Muscle layer of colon (tissue), 2 donors: ENCODE data around the gene FBXL19.

ENCODE experiments used
- H3K27ac ChIP-seq: one replicate; pipeline ENCODE4 v1.7.0; 2013; ENCODE audit warnings: low read depth, mild to moderate bottlenecking, low read length, moderate library complexity
- H3K27me3 ChIP-seq, 2 donors: one replicate each; pipeline ENCODE4 v1.7.0; 2013; ENCODE audit warnings: low read length in 2 of 2, mild to moderate bottlenecking in 2 of 2; ENCODE audit not compliant: insufficient read depth in 2 of 2, control insufficient read depth in 1 of 2
- H3K36me3 ChIP-seq: one replicate; pipeline ENCODE4 v1.7.0; 2013; ENCODE audit warnings: mild to moderate bottlenecking, low read length; ENCODE audit not compliant: insufficient read depth
- H3K4me1 ChIP-seq: one replicate; pipeline ENCODE4 v1.7.0; 2013; ENCODE audit warnings: mild to moderate bottlenecking, low read length; ENCODE audit not compliant: insufficient read depth
- H3K4me3 ChIP-seq, 2 donors: one replicate each; pipeline ENCODE4 v1.7.0; 2013; ENCODE audit warnings: low read length in 2 of 2, low read depth in 1 of 2, mild to moderate bottlenecking in 1 of 2, moderate library complexity in 1 of 2
- H3K9ac ChIP-seq: one replicate; pipeline ENCODE4 v1.7.0; 2013; ENCODE audit warnings: low read length
- H3K9me3 ChIP-seq: one replicate; pipeline ENCODE4 v1.7.0; 2013; ENCODE audit warnings: mild to moderate bottlenecking, low read length
- donor health status: abdominal sarcoma.
- donor health status: Adenocarcinoma of cecum.

The FBXL19 gene

DNA sequence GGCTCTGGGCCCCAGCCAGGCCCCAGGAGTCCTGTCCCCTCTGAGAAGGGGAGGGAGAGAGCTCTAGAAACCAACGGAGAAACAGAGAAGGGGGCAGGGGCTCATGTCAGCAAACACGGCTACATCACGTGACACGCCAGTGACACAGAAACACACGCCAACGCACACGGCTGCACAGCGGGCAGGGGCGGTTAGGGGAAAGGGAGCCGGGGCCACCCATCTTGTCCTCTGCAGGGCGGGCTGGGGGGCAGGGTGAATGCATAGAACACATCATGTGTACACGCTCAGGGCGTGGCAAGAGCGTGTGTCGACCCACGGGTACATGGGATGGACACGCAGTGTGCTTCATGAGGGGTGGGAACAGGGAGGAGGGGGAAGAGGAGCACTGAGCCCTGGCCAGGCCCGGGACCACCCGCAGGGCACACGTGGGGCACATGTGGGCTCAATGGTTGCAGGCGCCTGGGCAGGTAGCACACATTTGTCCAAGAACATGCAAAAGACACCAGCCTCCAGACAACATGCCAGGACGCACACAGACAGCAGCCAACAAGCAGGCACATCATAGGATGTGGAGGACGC is 66.2 kb downstream of the FBXL19 start:
- no peaks in the 10 kb centered on the region for H3K27me3 ChIP-seq
- no peak overlapping the region for H3K4me3 ChIP-seq
- peaks cover 14% of the 10 kb centered on the region for H3K4me1 ChIP-seq
- no peaks in the 10 kb centered on the region for H3K9me3 ChIP-seq
- no peak overlapping the region for H3K9ac ChIP-seq
- H3K36me3 ChIP-seq, result peaks cover 5% of the 10 kb centered on the region
- no peak overlapping the region for H3K27ac ChIP-seq

DNA sequence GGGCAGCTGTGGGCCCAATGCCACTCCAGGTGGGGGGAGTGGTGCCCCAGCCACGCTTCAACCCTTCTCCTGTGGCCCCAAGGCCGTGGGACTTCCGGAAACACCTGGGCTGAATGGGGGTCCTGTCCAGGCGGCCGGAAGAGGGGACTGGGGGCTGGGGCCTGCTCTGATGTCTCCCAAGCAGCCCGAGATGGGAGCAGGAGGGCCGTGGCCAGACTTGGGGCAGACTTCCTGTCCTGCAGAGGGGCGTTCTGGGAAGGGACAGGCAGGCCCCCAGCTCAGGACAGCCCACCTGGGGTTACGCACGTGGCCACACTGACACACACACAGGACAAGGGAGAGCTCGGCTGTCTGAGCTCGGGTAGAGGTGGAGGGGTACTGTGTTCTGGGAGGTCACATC is 66.7 kb downstream of the FBXL19 start:
- Histone ChIP-seq H3K27ac (no peak overlapping the region), H3K9me3 (no peaks in the 10 kb centered on the region), H3K4me3 (no peak overlapping the region), H3K36me3 (peaks cover 5% of the 10 kb centered on the region), H3K9ac (no peak overlapping the region), H3K4me1 (peaks cover 14% of the 10 kb centered on the region), H3K27me3 (no peaks in the 10 kb centered on the region)

DNA sequence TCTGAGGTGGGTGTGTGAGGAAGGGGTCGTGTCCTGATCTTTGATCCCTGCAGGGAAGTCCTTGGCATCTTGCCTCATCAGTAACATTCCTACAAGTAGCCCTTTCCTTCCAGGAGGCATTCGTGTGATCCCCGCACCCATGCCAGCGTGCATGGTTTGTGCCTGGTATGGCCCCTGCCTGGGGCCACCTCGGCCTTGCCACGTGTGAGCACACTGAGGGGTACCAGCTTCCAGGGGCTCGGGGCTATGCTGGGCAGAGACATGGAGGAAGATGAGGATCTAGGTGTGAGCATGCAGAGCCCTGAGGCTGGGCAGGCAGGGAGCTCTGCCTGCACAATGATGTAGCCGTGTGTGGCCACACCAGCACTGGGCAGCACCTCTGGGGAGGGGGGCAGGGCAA is 67.7 kb downstream of the FBXL19 start:
- Histone ChIP-seq H3K27me3 (no peaks in the 10 kb centered on the region), H3K36me3 (peaks cover 5% of the 10 kb centered on the region), H3K9ac (no peak overlapping the region), H3K27ac (no peak overlapping the region), H3K4me3 (no peak overlapping the region), H3K4me1 (peaks cover 5% of the 10 kb centered on the region), H3K9me3 (no peaks in the 10 kb centered on the region)

DNA sequence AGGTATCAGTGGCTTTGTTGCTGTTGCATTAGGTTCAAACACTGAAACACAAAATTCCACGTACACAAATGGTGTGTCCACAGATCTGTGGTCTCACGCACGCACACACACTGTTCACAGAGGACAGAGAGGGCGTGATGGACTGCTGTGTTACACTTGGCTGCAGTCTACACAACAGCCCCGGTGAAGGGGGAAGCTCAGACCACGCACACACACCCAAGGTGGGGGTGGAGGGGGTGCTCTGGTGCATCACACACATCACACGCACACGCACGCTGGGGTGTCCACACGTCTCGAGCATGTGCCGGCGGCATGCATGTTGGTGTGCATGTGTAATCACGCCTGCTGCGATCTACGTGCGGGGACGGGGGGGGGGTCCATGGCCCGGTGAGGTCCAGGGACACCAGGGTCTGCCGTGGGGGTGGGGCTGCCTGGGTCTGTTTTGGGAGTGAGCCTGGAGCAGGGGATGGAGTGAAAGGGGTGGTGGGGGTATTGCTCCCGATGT is 69.0 kb downstream of the FBXL19 start:
- no peaks in the 10 kb centered on the region for H3K27me3 ChIP-seq
- H3K36me3 ChIP-seq, result no peaks in the 10 kb centered on the region
- no peak overlapping the region for H3K27ac ChIP-seq
- no peak overlapping the region for H3K4me3 ChIP-seq
- H3K9me3 ChIP-seq, result no peaks in the 10 kb centered on the region
- peaks cover under 1% of the 10 kb centered on the region for H3K4me1 ChIP-seq
- H3K9ac ChIP-seq, result no peak overlapping the region

DNA sequence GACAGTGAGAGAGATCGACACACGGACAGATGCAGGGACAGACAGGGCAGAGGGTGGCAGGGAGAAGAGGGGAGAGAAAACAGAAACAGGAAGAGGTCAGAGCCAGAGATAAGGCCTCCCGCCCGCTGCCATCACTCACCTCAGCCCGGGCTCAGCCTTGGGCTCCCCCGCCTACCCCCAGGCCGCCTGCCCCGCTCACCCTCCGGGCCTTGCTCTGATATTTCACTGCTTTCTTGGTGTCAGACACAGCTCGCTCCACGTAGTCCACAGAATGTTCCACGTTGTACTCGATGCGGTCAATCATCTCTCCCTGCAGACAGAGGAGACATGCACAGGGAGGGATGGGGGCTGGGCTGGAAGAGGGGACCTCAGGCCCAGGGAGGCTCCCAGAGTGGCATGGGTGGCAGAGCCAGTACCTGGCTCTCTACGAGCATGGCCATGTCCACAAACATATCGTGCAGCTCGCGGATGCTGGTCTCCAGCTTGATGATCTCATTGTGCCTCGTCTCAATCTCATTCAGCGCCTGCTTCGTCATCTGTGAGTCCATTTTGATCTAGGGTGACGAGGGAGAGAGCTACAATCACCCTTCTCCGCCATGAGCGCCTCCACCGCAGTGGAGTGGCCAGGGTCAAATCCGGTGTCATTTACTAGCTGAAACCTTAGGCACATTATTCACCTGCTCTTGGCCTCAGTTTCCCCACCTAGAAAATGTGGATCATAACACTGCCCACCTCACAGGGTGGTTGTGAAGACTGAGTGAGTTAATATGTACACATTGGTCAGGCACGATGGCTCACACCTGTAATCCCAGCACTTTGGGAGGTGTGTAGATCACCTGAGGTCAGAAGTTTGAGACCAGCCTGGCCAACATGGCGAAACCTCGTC is 69.8 kb downstream of the FBXL19 start:
- no peak overlapping the region for H3K4me3 ChIP-seq
- H3K36me3 ChIP-seq, result no peaks in the 10 kb centered on the region
- no peak overlapping the region for H3K9ac ChIP-seq
- H3K27ac ChIP-seq, result no peak overlapping the region
- H3K27me3 ChIP-seq, result no peaks in the 10 kb centered on the region
- H3K4me1 ChIP-seq, result peaks cover 4% of the 10 kb centered on the region
- H3K9me3 ChIP-seq, result no peaks in the 10 kb centered on the region

DNA sequence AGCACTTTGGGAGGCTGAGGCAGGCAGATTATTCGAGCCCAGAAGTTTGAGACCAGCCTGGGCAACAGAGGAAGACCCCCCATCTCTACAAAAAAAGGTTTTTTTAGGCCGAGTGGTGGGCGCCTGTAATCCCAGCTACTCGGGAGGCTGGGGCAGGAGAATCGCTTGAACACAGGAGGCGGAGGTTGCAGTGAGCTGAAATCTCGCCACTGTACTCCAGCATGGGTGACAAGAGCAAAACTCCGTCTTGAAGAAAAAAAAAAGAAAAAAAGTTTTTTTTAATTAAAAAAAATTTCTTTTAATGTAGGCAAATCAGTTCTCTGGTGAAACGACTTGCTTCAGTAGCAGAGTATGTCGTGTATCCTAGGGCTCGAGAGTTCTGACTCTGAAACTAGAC is 72.6 kb downstream of the FBXL19 start:
- Histone ChIP-seq H3K9ac (peak overlapping the region; percentile 74), H3K4me3 (peak overlapping the region in 1 of 2 donors; percentile 82), H3K27ac (peak overlapping the region; percentile 59), H3K36me3 (no peaks in the 10 kb centered on the region), H3K9me3 (no peaks in the 10 kb centered on the region), H3K4me1 (peaks cover 4% of the 10 kb centered on the region), H3K27me3 (no peaks in the 10 kb centered on the region)

DNA sequence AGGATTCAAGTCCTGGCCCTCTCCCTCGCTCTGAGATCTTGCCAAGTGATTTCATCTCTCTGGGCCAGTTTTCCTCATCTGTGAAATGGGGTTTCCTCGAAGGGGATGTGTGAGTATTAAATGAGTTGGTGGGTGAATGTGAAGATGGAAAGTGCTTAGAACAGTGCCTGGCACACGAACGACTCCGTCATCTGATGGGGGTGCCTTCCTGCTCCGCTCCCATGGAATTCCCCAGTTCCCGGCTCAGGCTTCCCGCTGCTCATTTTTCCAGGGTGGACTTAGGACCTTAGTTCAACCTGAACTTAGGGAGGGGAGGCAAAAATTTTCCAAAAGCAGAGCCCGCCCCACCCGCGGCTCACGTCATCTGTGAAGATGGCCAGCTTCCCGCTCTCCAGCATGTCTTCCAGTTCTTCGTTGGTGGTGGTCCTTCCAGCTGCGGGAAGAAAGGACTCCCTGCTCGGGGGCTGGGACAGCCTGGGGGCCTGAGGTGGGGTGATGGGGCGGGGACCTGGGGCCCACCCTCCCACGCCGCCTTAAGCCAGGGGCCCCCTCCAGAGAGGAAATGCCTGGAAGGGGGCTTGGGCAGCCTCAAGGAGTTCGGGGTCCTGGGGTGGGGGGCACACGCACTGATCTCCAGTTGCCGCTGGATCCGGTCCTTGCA is 73.1 kb downstream of the FBXL19 start:
- Histone ChIP-seq H3K9me3 (no peaks in the 10 kb centered on the region), H3K27me3 (no peaks in the 10 kb centered on the region), H3K4me3 (peak overlapping the region; percentile 71 to 82), H3K4me1 (peaks cover 4% of the 10 kb centered on the region), H3K27ac (peak overlapping the region; percentile 59), H3K9ac (peak overlapping the region; percentile 74), H3K36me3 (no peaks in the 10 kb centered on the region)

DNA sequence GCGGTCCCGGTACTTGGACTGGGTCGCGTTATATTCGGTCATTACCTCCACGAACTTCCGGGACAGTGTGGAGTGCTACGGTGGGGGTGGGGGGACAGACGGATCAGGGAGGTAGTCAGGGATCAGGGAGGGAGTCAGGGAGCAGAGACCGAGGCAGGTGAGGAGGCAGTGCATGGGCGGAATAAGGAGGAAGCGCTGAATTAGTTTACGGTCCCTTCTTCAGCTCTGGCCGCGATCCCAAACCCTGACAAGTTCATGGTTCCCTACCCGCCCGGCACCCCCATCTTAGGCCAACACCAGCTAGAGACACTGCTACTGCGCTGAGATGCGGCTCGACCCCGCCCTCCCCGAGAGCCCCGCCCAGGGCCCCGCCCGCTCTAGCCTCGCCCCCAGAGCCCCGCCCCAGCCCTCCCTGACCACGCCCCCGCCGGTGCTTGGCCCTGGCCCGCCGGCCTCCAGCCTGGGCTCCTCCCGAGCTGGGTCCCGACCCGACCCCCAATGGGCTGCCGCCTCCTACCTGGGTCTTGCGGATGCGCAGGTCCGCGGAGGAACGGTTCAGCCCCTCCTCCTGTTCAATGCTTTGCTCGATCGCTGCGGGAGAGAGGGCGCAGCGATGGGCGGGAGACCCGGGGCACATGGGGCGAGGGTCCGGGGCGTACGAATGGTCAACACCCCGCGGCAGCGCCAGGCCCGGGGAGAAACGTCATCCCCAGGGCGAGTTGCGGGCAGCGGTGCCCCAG is 73.8 kb downstream of the FBXL19 start:
- Histone ChIP-seq H3K27ac (peak overlapping the region; percentile 74), H3K4me3 (peak overlapping the region; percentile 71 to 82), H3K9ac (peak overlapping the region; percentile 74), H3K27me3 (no peaks in the 10 kb centered on the region), H3K36me3 (no peaks in the 10 kb centered on the region), H3K4me1 (peaks cover 4% of the 10 kb centered on the region), H3K9me3 (no peaks in the 10 kb centered on the region)

DNA sequence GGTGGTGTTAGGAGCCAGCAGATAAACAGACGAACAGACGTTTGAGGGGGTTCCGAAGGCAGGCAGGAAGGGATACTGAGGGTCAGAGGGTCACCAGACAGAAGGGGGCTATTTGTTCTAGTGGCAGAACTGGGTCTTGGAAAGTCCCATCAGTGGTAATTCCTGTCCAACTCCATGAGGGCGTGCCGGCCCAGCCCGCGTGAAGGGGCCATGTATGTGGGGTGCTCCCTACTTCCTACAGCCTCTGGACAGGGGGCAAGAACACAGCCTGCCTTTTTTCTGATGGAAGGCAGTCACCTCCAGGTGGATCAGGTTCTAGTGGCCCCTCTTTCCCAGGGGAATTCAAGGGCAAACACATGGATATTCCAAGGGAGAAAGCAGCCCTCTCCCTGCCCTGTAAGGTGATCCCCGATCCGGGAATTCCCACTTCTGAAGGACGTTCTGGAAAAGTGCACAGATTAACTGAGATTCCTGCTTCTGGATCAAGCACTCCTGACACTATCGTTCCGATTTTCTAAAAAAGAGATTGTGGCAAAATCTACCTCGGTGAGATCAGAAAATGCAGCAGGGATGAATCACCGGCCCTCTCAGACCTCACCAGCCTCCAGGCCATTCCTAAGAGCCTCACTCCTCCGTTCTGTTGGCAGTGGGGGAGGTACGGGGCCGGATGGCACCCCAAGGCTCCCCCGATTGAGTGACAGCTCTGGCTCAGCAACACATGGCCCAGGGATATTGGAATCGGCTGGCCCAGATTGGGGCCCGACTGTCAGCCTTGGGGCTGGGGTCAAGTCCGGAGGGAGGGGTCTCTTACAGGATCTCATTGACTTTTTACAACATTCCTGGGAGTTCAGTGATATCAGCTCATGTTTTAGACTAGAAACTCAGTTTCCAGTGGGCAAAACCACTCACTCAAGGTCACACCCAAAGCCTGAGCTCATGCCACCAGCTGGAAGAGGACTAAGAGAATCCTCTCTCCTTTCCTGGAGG is 74.6 kb downstream of the FBXL19 start:
- no peaks in the 10 kb centered on the region for H3K9me3 ChIP-seq
- H3K36me3 ChIP-seq, result no peaks in the 10 kb centered on the region
- peak overlapping the region; percentile 74 for H3K27ac ChIP-seq
- H3K4me1 ChIP-seq, result peaks cover 4% of the 10 kb centered on the region
- no peak overlapping the region for H3K9ac ChIP-seq
- H3K27me3 ChIP-seq, result no peaks in the 10 kb centered on the region
- peak overlapping the region; percentile 71 to 82 for H3K4me3 ChIP-seq
